ENCODE results near the gene COL17A1.

The COL17A1 gene

GRCh38 chr10:104049504-104050250 is 36.0 kb downstream of the COL17A1 start:
- peak; percentile 62 for DNase-seq (ENCODE audit: low spot score)

GRCh38 chr10:104046651-104047050 is 39.0 kb downstream of the COL17A1 start:
- no peak for DNase-seq (ENCODE audit: low spot score)

- peak; percentile 86 for DNase-seq (ENCODE audit: low spot score)
Measured at GRCh38 chr10:104045151-104046089, 40.3 kb downstream of the COL17A1 start.

GRCh38 chr10:104043854-104044253 is 41.8 kb downstream of the COL17A1 start:
- DNase-seq (ENCODE audit: low spot score), result no peak

- DNase-seq (ENCODE audit: low spot score), result no peak
Measured at GRCh38 chr10:104043185-104043830, 42.4 kb downstream of the COL17A1 start.

- no peak for DNase-seq (ENCODE audit: low spot score)
Measured at GRCh38 chr10:104041891-104042535, 43.7 kb downstream of the COL17A1 start.

- no peak for DNase-seq (ENCODE audit: low spot score)
Measured at GRCh38 chr10:104040862-104041789, 44.6 kb downstream of the COL17A1 start.

GRCh38 chr10:104040382-104040781 is 45.3 kb downstream of the COL17A1 start:
- no peak for DNase-seq (ENCODE audit: low spot score)

GRCh38 chr10:104038958-104039752 is 46.5 kb downstream of the COL17A1 start:
- no peak for DNase-seq (ENCODE audit: low spot score)

GRCh38 chr10:104038537-104038936 is 47.1 kb downstream of the COL17A1 start:
- no peak for DNase-seq (ENCODE audit: low spot score)

- DNase-seq (ENCODE audit: low spot score), result no peak
Measured at GRCh38 chr10:104037261-104037951, 48.3 kb downstream of the COL17A1 start.

GRCh38 chr10:104036518-104037260 is 49.0 kb downstream of the COL17A1 start:
- DNase-seq (ENCODE audit: low spot score), result no peak

- no peak for DNase-seq (ENCODE audit: low spot score)
Measured at GRCh38 chr10:104036069-104036384, 49.7 kb downstream of the COL17A1 start.

- no peak for DNase-seq (ENCODE audit: low spot score)
Measured at GRCh38 chr10:104035194-104036068, 50.2 kb downstream of the COL17A1 start.

- DNase-seq (ENCODE audit: low spot score), result no peak
Measured at GRCh38 chr10:104034401-104035193, 51.1 kb downstream of the COL17A1 start.

GRCh38 chr10:104033966-104034365 is 51.7 kb downstream of the COL17A1 start:
- DNase-seq (ENCODE audit: low spot score), result no peak

- no peak for DNase-seq (ENCODE audit: low spot score)
Measured at GRCh38 chr10:104033401-104033930, 52.2 kb downstream of the COL17A1 start.

Data from AG08396 (cell line).